Measurements from ENCODE around the gene GPATCH8. TPM values are rescaled to one million over a fixed set of nuclear protein-coding genes. Genes with fewer than 3 reads are reported as not detected.

The GPATCH8 gene
- polyA plus RNA-seq, 1 donor from 2014 or later = 24.5 TPM

GRCh38 chr17:44378171-44378705 is 125.0 kb downstream of the GPATCH8 start:
- Histone ChIP-seq H3K36me3 (ENCODE audit: insufficient read depth, low read length) (no peaks in the 10 kb centered on the region), H3K9me2 (ENCODE audit: insufficient read depth, low read length) (no peaks in the 10 kb centered on the region), H3K79me2 (replicated peaks; ENCODE audit: insufficient read depth, low read length) (no peaks in the 10 kb centered on the region), H3K9ac (ENCODE audit: low read length) (no peak overlapping the region), H3K4me2 (ENCODE audit: low read length) (no peak overlapping the region), H2AFZ (ENCODE audit: low read depth, low read length) (no peak overlapping the region), H4K20me1 (ENCODE audit: insufficient read depth) (no peaks in the 10 kb centered on the region), H3F3A (ENCODE audit: insufficient read depth, low read length, poor library complexity, severe bottlenecking) (no peaks in the 10 kb centered on the region), H3K9me3 (ENCODE audit: low read length) (no peaks in the 10 kb centered on the region), H3K27me3 (ENCODE audit: insufficient read depth, low read depth, low read length) (no peaks in the 10 kb centered on the region), H3K4me3 (ENCODE audit: low read length) (no peak overlapping the region), H3K27ac (ENCODE audit: low read length) (no peak overlapping the region)
- TF ChIP-seq TAF1 (IDR thresholded peaks at IDR 0.05; ENCODE audit: low read depth) = no peak
- TF ChIP-seq POLR2AphosphoS5 (IDR thresholded peaks at IDR 0.05) = no peak
- TF ChIP-seq CTCF (IDR thresholded peaks at IDR 0.05; ENCODE audit: poor library complexity, severe bottlenecking) = no peak

- H3K9ac ChIP-seq (ENCODE audit: low read length) = no peak overlapping the region
- H3K4me2 ChIP-seq (ENCODE audit: low read length) = no peak overlapping the region
- H3K79me2 ChIP-seq (replicated peaks; ENCODE audit: insufficient read depth, low read length) = no peaks in the 10 kb centered on the region
- H4K20me1 ChIP-seq (ENCODE audit: insufficient read depth) = no peaks in the 10 kb centered on the region
- no peaks in the 10 kb centered on the region for H3K27me3 ChIP-seq (ENCODE audit: insufficient read depth, low read depth, low read length)
- H3K27ac ChIP-seq (ENCODE audit: low read length) = no peak overlapping the region
- H3K9me3 ChIP-seq (ENCODE audit: low read length) = no peaks in the 10 kb centered on the region
- no peak overlapping the region for H3K4me3 ChIP-seq (ENCODE audit: low read length)
- H3K9me2 ChIP-seq (ENCODE audit: insufficient read depth, low read length) = no peaks in the 10 kb centered on the region
- no peak overlapping the region for H2AFZ ChIP-seq (ENCODE audit: low read depth, low read length)
- H3F3A ChIP-seq (ENCODE audit: insufficient read depth, low read length, poor library complexity, severe bottlenecking) = no peaks in the 10 kb centered on the region
- TF ChIP-seq REST (IDR thresholded peaks at IDR 0.05; ENCODE audit: borderline replicate concordance) (no peak), SMC3 (conservative IDR thresholded peaks at IDR 0.05; ENCODE audit: poor library complexity) (no peak), TAF1 (IDR thresholded peaks at IDR 0.05; ENCODE audit: low read depth) (no peak), CTCF (IDR thresholded peaks at IDR 0.05; ENCODE audit: poor library complexity, severe bottlenecking) (no peak), MXI1 (conservative IDR thresholded peaks at IDR 0.05; ENCODE audit: poor library complexity, severe bottlenecking) (no peak), RAD21 (conservative IDR thresholded peaks at IDR 0.05) (no peak), POLR2AphosphoS5 (IDR thresholded peaks at IDR 0.05) (no peak), EZH2 (IDR thresholded peaks at IDR 0.05; ENCODE audit: borderline replicate concordance, insufficient read depth, low read length, poor library complexity, severe bottlenecking) (no peak), EP300 (conservative IDR thresholded peaks at IDR 0.05; ENCODE audit: poor library complexity, severe bottlenecking) (no peak)
- no peaks in the 10 kb centered on the region for H3K36me3 ChIP-seq (ENCODE audit: insufficient read depth, low read length)
These were observed 126.4 kb downstream of the GPATCH8 start for GRCh38 chr17:44376779-44377178.

Measured in neural cell (in vitro differentiated cells).